Measurements from ENCODE around the gene POLR1A.

GRCh38 chr2:86003967-86004366 is 101.7 kb downstream of the POLR1A start:
- no peak for TF ChIP-seq CTCF (IDR thresholded peaks at IDR 0.05 in 4 of 5, conservative IDR thresholded peaks at IDR 0.05 in 1 of 5)
- no peak for TF ChIP-seq POLR2A (IDR thresholded peaks at IDR 0.05)

All from gastrocnemius medialis (tissue), 4 donors.